Body of pancreas (tissue), 4 donors: Measurements from ENCODE around the gene SLC32A1. TPM values are rescaled to one million over a fixed set of nuclear protein-coding genes. Genes with fewer than 3 reads are reported as not detected.

ENCODE experiments used
- ATAC-seq: fragments of 150-250 bp; one replicate; pipeline ENCODE4 v1.9.1; 2016
- DNase-seq, 4 donors: peaks; one replicate each; pipeline ENCODE4 v3.0.0-alpha.2; 2019
- H3K27ac ChIP-seq, 4 donors: fragments of 200-600 bp; sonication (generic); 1 replicate in 3 of 4; 2 replicates in 1 of 4; pipeline versions ENCODE4 v1.5.1 to v1.6.1; 2016 to 2019; ENCODE audit warnings: mild to moderate bottlenecking in 1 of 4, mixed read lengths in 1 of 4, moderate library complexity in 1 of 4
- H3K27me3 ChIP-seq, 2 donors: fragments of 200-600 bp; sonication (generic); one replicate each; pipeline ENCODE4 v1.6.0; 2016; ENCODE audit warnings: mild to moderate bottlenecking in 1 of 2
- H3K36me3 ChIP-seq, 2 donors: fragments of 200-600 bp; sonication (generic); replicated peaks in 1 of 2; 2 replicates each; pipeline ENCODE4 v1.5.1; 2016; ENCODE audit warnings: low read depth in 2 of 2; ENCODE audit not compliant: insufficient read depth in 1 of 2
- H3K4me1 ChIP-seq: fragments of 200-600 bp; sonication (generic); one replicate; pipeline ENCODE4 v1.6.0; 2016
- H3K4me3 ChIP-seq, 2 donors: fragments of 200-600 bp; sonication (generic); 1 replicate in 1 of 2; 2 replicates in 1 of 2; pipeline ENCODE4 v1.5.1; 2016 to 2019
- H3K9me3 ChIP-seq, 3 donors: fragments of 200-600 bp; sonication (generic); 1 replicate in 2 of 3; 2 replicates in 1 of 3; pipeline ENCODE4 v1.5.1; 2016
- CTCF ChIP-seq, 7 experiments: fragments of 450-650 bp in 4 of 7; fragments of 200-600 bp in 3 of 7; sonication (generic) in 3 of 7; IDR thresholded peaks; one replicate each; pipeline ENCODE4 v1.5.1; 2016 to 2019; ENCODE audit warnings: antibody characterized with exemption in 7 of 7
- POLR2A ChIP-seq, 3 donors: fragments of 450-650 bp; IDR thresholded peaks; one replicate each; pipeline ENCODE4 v1.6.1; 2016; ENCODE audit warnings: antibody characterized with exemption in 3 of 3, mild to moderate bottlenecking in 2 of 3
- WGBS, 2 donors: methylation state at CpG; one replicate each; pipeline ENCODE4 v1.1.5; 2017; 5-methylcytosine and 5-hydroxymethylcytosine counted together
- intact Hi-C: fragments of 100-400 bp; cut with DNase I; formaldehyde crosslinking; loops from one replicate; pipeline ENCODE4 v1.15.1; 2023
- total RNA-seq, 2 donors: library from RNA; depleted of rRNA; stranded (reverse); fragments of >200 nt; gene quantifications; one replicate each; pipeline ENCODE4 v1.1.0, GENCODE V29; 2016

SLC32A1 gene
- total RNA-seq, 2 donors from 2014 or later: not detected

- H3K36me3 ChIP-seq: no peaks in the 10 kb centered on the region
- no peak overlapping the region for H3K27ac ChIP-seq
- ATAC-seq: no peak
- WGBS, 2 donors: 3 to 4% methylated on average over 6 to 41 of the region's 41 CpGs
- no peak for DNase-seq
- TF ChIP-seq POLR2A (IDR thresholded peaks at IDR 0.05) (no peak), CTCF (IDR thresholded peaks at IDR 0.05) (no peak)
- no peaks in the 10 kb centered on the region for H3K9me3 ChIP-seq
- intact Hi-C loops: no loop called here
- H3K4me3 ChIP-seq: no peak overlapping the region
- peaks cover 0 to 62% of the 10 kb centered on the region in 2 donors for H3K27me3 ChIP-seq
- H3K4me1 ChIP-seq: peaks cover 15% of the 10 kb centered on the region
Observed at GRCh38 chr20:38730167-38730988, 6.1 kb downstream of the SLC32A1 start.

GRCh38 chr20:38730989-38731737 is 6.9 kb downstream of the SLC32A1 start:
- Histone ChIP-seq H3K9me3 (no peaks in the 10 kb centered on the region), H3K4me1 (peaks cover 11% of the 10 kb centered on the region), H3K36me3 (no peaks in the 10 kb centered on the region), H3K27ac (no peak overlapping the region), H3K27me3 (peaks cover 0 to 55% of the 10 kb centered on the region in 2 donors), H3K4me3 (no peak overlapping the region)
- ATAC-seq (peak; percentile 74), DNase-seq (peak; percentile 50 to 71 (median 66))
- no peak for TF ChIP-seq POLR2A (IDR thresholded peaks at IDR 0.05)
- peak; percentile 70 to 97 (median 84) for TF ChIP-seq CTCF (IDR thresholded peaks at IDR 0.05)
- WGBS, 2 donors: 1 to 2% methylated on average over 23 to 40 of the region's 40 CpGs
- intact Hi-C loops: no loop called here

- H3K4me3 ChIP-seq: no peak overlapping the region
- H3K4me1 ChIP-seq: peaks cover 11% of the 10 kb centered on the region
- TF ChIP-seq CTCF (IDR thresholded peaks at IDR 0.05) (no peak), POLR2A (IDR thresholded peaks at IDR 0.05) (no peak)
- no peaks in the 10 kb centered on the region for H3K9me3 ChIP-seq
- no peak overlapping the region for H3K27ac ChIP-seq
- WGBS, 2 donors: 43 to 63% methylated on average over 1 of the region's 1 CpG
- no peaks in the 10 kb centered on the region for H3K36me3 ChIP-seq
- ATAC-seq (no peak), DNase-seq (no peak)
- intact Hi-C loops: no loop called here
- H3K27me3 ChIP-seq: peaks cover 0 to 49% of the 10 kb centered on the region in 2 donors
Observed at GRCh38 chr20:38731738-38732113, 7.4 kb downstream of the SLC32A1 start.

- Histone ChIP-seq H3K36me3 (no peaks in the 10 kb centered on the region), H3K27ac (no peak overlapping the region), H3K4me1 (peaks cover 11% of the 10 kb centered on the region), H3K4me3 (no peak overlapping the region), H3K9me3 (no peaks in the 10 kb centered on the region), H3K27me3 (peaks cover 0 to 41% of the 10 kb centered on the region in 2 donors)
- intact Hi-C loops: no loop called here
- DNase-seq: no peak
- 55 to 60% methylated on average over 4 of the region's 4 CpGs for WGBS, 2 donors
- no peak for ATAC-seq
- no peak for TF ChIP-seq CTCF (IDR thresholded peaks at IDR 0.05)
Observed at GRCh38 chr20:38732981-38733380, 8.7 kb downstream of the SLC32A1 start.
